HCT116 (cell line): Measurements from ENCODE around the gene ATP13A4. TPM values are rescaled to one million over a fixed set of nuclear protein-coding genes. Genes with fewer than 3 reads are reported as not detected.

Experiments
- ATAC-seq: fragments of 200-7000 bp; cut with Tn5 transposase; 2 replicates; pipeline ENCODE4 v1.9.1; 2020; ENCODE audit warnings: mild to moderate bottlenecking, moderate library complexity
- BruUV-seq: library from RNA; stranded (reverse); fragments of 400-500 nt; replicated peaks from 2 replicates; lab custom pipeline; 2021; lab: Mats Ljungman, UMichigan
- CTCF ChIA-PET: fragments of 300-600 bp; sonication (Branson Sonifier 250); formaldehyde crosslinking; loops from one replicate; lab custom pipeline; 2021; ENCODE audit warnings: antibody characterized with exemption; lab: Charles Lee
- POLR2A ChIA-PET: fragments of 300-600, 350-600 bp; sonication (Branson Sonifier 250); formaldehyde crosslinking; loops from one replicate; lab custom pipeline; 2021; ENCODE audit warnings: antibody characterized with exemption; lab: Charles Lee
- RAD21 ChIA-PET, 2 experiments: fragments of 300-600 bp; sonication (Branson Sonifier 250); formaldehyde crosslinking; loops; one replicate each; lab custom pipeline; 2023; ENCODE audit warnings: low total read pairs in 2 of 2; ENCODE audit not compliant: uncharacterized antibody in 2 of 2, unreplicated experiment in 2 of 2, low non-redundant PET in 1 of 2; lab: Charles Lee
- DNase-seq: peaks from one replicate; pipeline ENCODE4 v3.0.0-alpha.2; 2010; ENCODE audit warnings: low read depth, low spot score
- H2AFZ ChIP-seq: fragments of 200-600 bp; shearing (Covaris generic), sonication (generic); 2 replicates; pipeline ENCODE4 v1.6.1; 2017; ENCODE audit warnings: low read depth, mixed run types, mixed read lengths, antibody characterized with exemption, low read length; ENCODE audit not compliant: poor library complexity, severe bottlenecking
- H3K27ac ChIP-seq: 2 replicates; pipeline ENCODE4 v1.5.1; 2012; ENCODE audit warnings: low read depth, low read length
- H3K27me3 ChIP-seq: fragments of 200-600 bp; sonication (generic); 2 replicates; pipeline ENCODE4 v1.6.1; 2016; ENCODE audit warnings: mixed run types, low read length, mixed read lengths; ENCODE audit not compliant: insufficient read depth
- H3K36me3 ChIP-seq, 2 experiments: fragments of 200-500 bp in 1 of 2; fragments of 200-600 bp in 1 of 2; sonication (Bioruptor generic) in 1 of 2; sonication (generic) in 1 of 2; 2 replicates each; pipeline versions ENCODE4 v1.5.1 to v1.6.1; 2014 to 2016; ENCODE audit warnings: low read length in 2 of 2, inconsistent platforms in 1 of 2, mixed read lengths in 1 of 2, mixed run types in 1 of 2; ENCODE audit not compliant: insufficient read depth in 2 of 2, control insufficient read depth in 1 of 2
- H3K4me1 ChIP-seq, 2 experiments: fragments of 200-600 bp in 1 of 2; sonication (generic) in 1 of 2; 2 replicates each; pipeline versions ENCODE4 v1.5.1 to v1.6.1; 2012 to 2017; ENCODE audit warnings: low read length in 2 of 2, inconsistent platforms in 1 of 2, mild to moderate bottlenecking in 1 of 2, mixed read lengths in 1 of 2, mixed run types in 1 of 2, moderate library complexity in 1 of 2; ENCODE audit not compliant: insufficient read depth in 2 of 2, control insufficient read depth in 1 of 2
- H3K4me2 ChIP-seq: fragments of 200-600 bp; sonication (generic); 2 replicates; pipeline ENCODE4 v1.6.1; 2017; ENCODE audit warnings: mixed run types, low read length, mixed read lengths
- H3K4me3 ChIP-seq, 2 experiments: fragments of 200-600 bp in 1 of 2; sonication (generic) in 1 of 2; replicated peaks in 1 of 2; 2 replicates each; pipeline ENCODE4 v1.5.1; 2011 to 2016; ENCODE audit warnings: low read length in 2 of 2, control low read depth in 1 of 2, low read depth in 1 of 2, mild to moderate bottlenecking in 1 of 2, mixed read lengths in 1 of 2, mixed run types in 1 of 2
- H3K79me2 ChIP-seq: fragments of 200-600 bp; sonication (generic); 2 replicates; pipeline ENCODE4 v1.6.1; 2017; ENCODE audit warnings: mild to moderate bottlenecking, mixed run types, low read length, moderate library complexity, mixed read lengths; ENCODE audit not compliant: insufficient read depth
- H3K9ac ChIP-seq: fragments of 200-600 bp; sonication (generic); 2 replicates; pipeline ENCODE4 v1.6.1; 2016; ENCODE audit warnings: low read length, mixed read lengths
- H3K9me2 ChIP-seq: fragments of 200-600 bp; sonication (generic), shearing (Covaris generic); 2 replicates; pipeline ENCODE4 v1.6.1; 2017; ENCODE audit warnings: mixed run types, mild to moderate bottlenecking, moderate library complexity; ENCODE audit not compliant: insufficient read depth
- H3K9me3 ChIP-seq, 2 experiments: fragments of 200-500 bp in 1 of 2; fragments of 200-600 bp in 1 of 2; sonication (Bioruptor generic) in 1 of 2; sonication (generic) in 1 of 2; 2 replicates each; pipeline ENCODE4 v1.6.1; 2014 to 2017; ENCODE audit warnings: low read length in 2 of 2, mixed read lengths in 2 of 2, inconsistent platforms in 1 of 2, low read depth in 1 of 2, mild to moderate bottlenecking in 1 of 2, mixed run types in 1 of 2, moderate library complexity in 1 of 2; ENCODE audit not compliant: control insufficient read depth in 1 of 2, insufficient read depth in 1 of 2
- H4K20me1 ChIP-seq: fragments of 200-600 bp; sonication (generic), shearing (Covaris generic); 2 replicates; pipeline ENCODE4 v1.6.1; 2017; ENCODE audit warnings: mixed run types, mild to moderate bottlenecking, moderate library complexity; ENCODE audit not compliant: insufficient read depth
- CBX3 ChIP-seq: IDR thresholded peaks from 2 replicates; pipeline ENCODE4 v1.6.1; 2012; ENCODE audit warnings: low read depth
- CEBPB ChIP-seq: IDR thresholded peaks from 2 replicates; pipeline ENCODE4 v1.6.1; 2012; ENCODE audit warnings: low read depth
- ELF1 ChIP-seq: IDR thresholded peaks from 2 replicates; pipeline ENCODE4 v1.6.1; 2012; ENCODE audit warnings: low read depth, borderline replicate concordance
- EZH2 ChIP-seq: fragments of 200-600 bp; sonication (generic); IDR thresholded peaks from 2 replicates; pipeline ENCODE4 v1.6.1; 2017; ENCODE audit warnings: antibody characterized with exemption, mixed run types
- EZH2phosphoT487 ChIP-seq: fragments of 200-600 bp; IDR thresholded peaks from 2 replicates; pipeline ENCODE4 v1.6.1; 2018; ENCODE audit warnings: antibody characterized with exemption, borderline replicate concordance
- REST ChIP-seq: IDR thresholded peaks from 2 replicates; pipeline ENCODE4 v1.6.1; 2012; ENCODE audit warnings: low read depth
- SP1 ChIP-seq: IDR thresholded peaks from 2 replicates; pipeline ENCODE4 v1.6.1; 2012; ENCODE audit warnings: low read depth
- SRF ChIP-seq: IDR thresholded peaks from 2 replicates; pipeline ENCODE4 v1.6.1; 2012; ENCODE audit warnings: low read depth
- YY1 ChIP-seq: IDR thresholded peaks from 2 replicates; pipeline ENCODE4 v1.6.1; 2011; ENCODE audit warnings: low read length, low read depth, moderate library complexity, mild to moderate bottlenecking; ENCODE audit not compliant: insufficient replicate concordance; ENCODE audit errors: extremely low read depth
- intact Hi-C: fragments of 100-400 bp; cut with micrococcal nuclease; formaldehyde crosslinking; loops from 2 replicates; pipeline ENCODE4 v1.10.0; 2022
- total RNA-seq: library from RNA; stranded (reverse); gene quantifications from one replicate; pipeline ENCODE4 v1.2.1, GENCODE V29; 2021; ENCODE audit not compliant: unreplicated experiment

The ATP13A4 gene
- total RNA-seq, 1 experiment from 2014 or later: 0.15 TPM

DNA sequence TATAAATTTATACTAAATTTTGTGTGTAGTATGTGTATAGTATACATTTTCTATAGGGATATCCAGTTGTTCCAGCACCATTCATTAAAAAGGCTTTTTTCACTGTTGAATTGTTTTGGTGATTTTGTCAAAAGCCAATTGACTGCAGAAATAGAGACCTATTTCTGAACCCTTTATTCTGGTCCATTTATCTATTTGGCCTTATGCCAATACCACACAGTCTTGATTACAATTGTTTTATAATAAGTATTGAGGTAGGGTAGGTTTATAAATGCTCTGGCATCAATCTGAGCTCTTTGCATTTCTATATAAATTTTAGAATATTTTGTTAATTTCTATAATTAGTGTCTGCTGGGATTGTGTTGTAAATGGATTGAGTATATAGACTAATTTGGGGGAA, 31.8 kb upstream of the ATP13A4 start:
- TF ChIP-seq YY1 (no peak), SRF (no peak), EZH2 (no peak), EZH2phosphoT487 (no peak), CBX3 (no peak), REST (no peak), CEBPB (no peak), SP1 (no peak), ELF1 (no peak)
- RAD21 ChIA-PET: no interaction called here
- BruUV-seq: no TSS peak

More for the DNA sequence above, 31.8 kb upstream of the ATP13A4 start:
- no peaks in the 10 kb centered on the region; the same call in 1 of the 2 replicates for H3K9me2 ChIP-seq
- ATAC-seq: no peak
- ChIA-PET CTCF (no interaction called here), POLR2A (no interaction called here)
- H3K27me3 ChIP-seq: no peaks in the 10 kb centered on the region
- H4K20me1 ChIP-seq: no peaks in the 10 kb centered on the region
- no peak overlapping the region for H2AFZ ChIP-seq
- H3K4me2 ChIP-seq: no peak overlapping the region
- H3K4me1 ChIP-seq: peaks cover 9 to 13% of the 10 kb centered on the region in 2 experiments
- no peaks in the 10 kb centered on the region for H3K9me3 ChIP-seq
- no peaks in the 10 kb centered on the region for H3K79me2 ChIP-seq
- no peak overlapping the region for H3K9ac ChIP-seq
- H3K4me3 ChIP-seq: no peak overlapping the region
- H3K27ac ChIP-seq: no peak overlapping the region
- intact Hi-C loops: no loop called here
- DNase-seq: no peak
- no peaks in the 10 kb centered on the region for H3K36me3 ChIP-seq
